CD14-positive monocyte (primary cell): ENCODE data around the gene DNAJC30. TPM values are rescaled to one million over a fixed set of nuclear protein-coding genes. Genes with fewer than 3 reads are reported as not detected.

Source experiments
- DNase-seq, 3 donors: peaks; one replicate each; pipeline ENCODE4 v3.0.0-alpha.2; 2011 to 2022
- H2AFZ ChIP-seq: 2 replicates; pipeline ENCODE4 v1.6.0; 2012; ENCODE audit warnings: mild to moderate bottlenecking, low read depth, low read length, inconsistent platforms; ENCODE audit not compliant: insufficient read depth, poor library complexity, severe bottlenecking
- H3K27ac ChIP-seq, 2 donors: 1 replicate in 1 of 2; 2 replicates in 1 of 2; pipeline ENCODE4 v1.5.1; 2012 to 2013; ENCODE audit warnings: low read length in 2 of 2, control low read depth in 1 of 2, inconsistent platforms in 1 of 2, low read depth in 1 of 2, mild to moderate bottlenecking in 1 of 2
- H3K27me3 ChIP-seq, 2 donors: one replicate each; pipeline versions ENCODE4 v1.6.0 to v1.6.1; 2011 to 2013; ENCODE audit warnings: low read length in 2 of 2; ENCODE audit not compliant: control insufficient read depth in 2 of 2, insufficient read depth in 2 of 2
- H3K36me3 ChIP-seq, 2 donors: replicated peaks in 1 of 2; 1 replicate in 1 of 2; 2 replicates in 1 of 2; pipeline versions ENCODE4 v1.5.1 to v1.6.1; 2012 to 2013; ENCODE audit warnings: low read length in 2 of 2, control low read depth in 1 of 2, inconsistent platforms in 1 of 2, mild to moderate bottlenecking in 1 of 2; ENCODE audit not compliant: insufficient read depth in 2 of 2, control insufficient read depth in 1 of 2
- H3K4me1 ChIP-seq, 2 donors: 1 replicate in 1 of 2; 2 replicates in 1 of 2; pipeline versions ENCODE4 v1.5.1 to v1.6.1; 2012 to 2013; ENCODE audit warnings: low read length in 2 of 2, control low read depth in 1 of 2, inconsistent platforms in 1 of 2, mild to moderate bottlenecking in 1 of 2, moderate library complexity in 1 of 2; ENCODE audit not compliant: insufficient read depth in 2 of 2, control insufficient read depth in 1 of 2
- H3K4me2 ChIP-seq: replicated peaks from 2 replicates; pipeline ENCODE3; 2012; ENCODE audit warnings: low read length, moderate library complexity, mild to moderate bottlenecking; ENCODE audit not compliant: poor library complexity, severe bottlenecking; ENCODE audit errors: extremely low read depth
- H3K4me3 ChIP-seq, 3 experiments: fragments of 200-600 bp in 1 of 3; sonication (generic) in 1 of 3; replicated peaks in 1 of 3; 1 replicate in 2 of 3; 2 replicates in 1 of 3; pipeline ENCODE4 v1.5.1; 2011 to 2013; ENCODE audit warnings: low read length in 3 of 3, mild to moderate bottlenecking in 3 of 3, control low read depth in 2 of 3, low read depth in 2 of 3, inconsistent platforms in 1 of 3, moderate library complexity in 1 of 3
- H3K79me2 ChIP-seq: 2 replicates; pipeline ENCODE4 v1.6.0; 2012; ENCODE audit warnings: mild to moderate bottlenecking, control low read depth, inconsistent platforms, low read length, moderate library complexity; ENCODE audit not compliant: insufficient read depth
- H3K9ac ChIP-seq: 2 replicates; pipeline ENCODE4 v1.6.0; 2017; ENCODE audit warnings: low read length, mild to moderate bottlenecking; ENCODE audit not compliant: insufficient read depth, poor library complexity, severe bottlenecking
- H3K9me3 ChIP-seq, 2 donors: replicated peaks in 1 of 2; 1 replicate in 1 of 2; 2 replicates in 1 of 2; pipeline versions ENCODE4 v1.5.1 to v1.6.1; 2012 to 2013; ENCODE audit warnings: low read length in 2 of 2, control low read depth in 1 of 2; ENCODE audit not compliant: control insufficient read depth in 1 of 2, insufficient read depth in 1 of 2
- H4K20me1 ChIP-seq: 2 replicates; pipeline ENCODE4 v1.6.0; 2012; ENCODE audit warnings: mild to moderate bottlenecking, low read length, control low read depth, moderate library complexity; ENCODE audit not compliant: insufficient read depth
- H3K27ac Mint-ChIP-seq, 7 donors: one replicate each; pipeline ENCODE4 v1.8.0; 2020; ENCODE audit warnings: mild to moderate bottlenecking in 7 of 7, mixed read lengths in 7 of 7, moderate library complexity in 6 of 7, inconsistent platforms in 2 of 7
- H3K27me3 Mint-ChIP-seq, 3 donors: one replicate each; pipeline ENCODE4 v1.8.0; 2021 to 2022; ENCODE audit warnings: low read depth in 3 of 3, mild to moderate bottlenecking in 3 of 3, mixed read lengths in 3 of 3, moderate library complexity in 3 of 3, inconsistent platforms in 1 of 3
- H3K36me3 Mint-ChIP-seq, 2 donors: one replicate each; pipeline ENCODE4 v1.8.0; 2020; ENCODE audit warnings: mixed read lengths in 2 of 2, inconsistent platforms in 1 of 2, mild to moderate bottlenecking in 1 of 2
- H3K4me1 Mint-ChIP-seq: one replicate; pipeline ENCODE4 v1.8.0; 2020; ENCODE audit warnings: mild to moderate bottlenecking, mixed read lengths
- H3K4me3 Mint-ChIP-seq, 2 donors: one replicate each; pipeline ENCODE4 v1.8.0; 2020; ENCODE audit warnings: mild to moderate bottlenecking in 2 of 2, mixed read lengths in 2 of 2, moderate library complexity in 1 of 2
- H3K9me3 Mint-ChIP-seq, 7 donors: one replicate each; pipeline ENCODE4 v1.8.0; 2020 to 2022; ENCODE audit warnings: mixed read lengths in 7 of 7, mild to moderate bottlenecking in 6 of 7, moderate library complexity in 6 of 7, inconsistent platforms in 2 of 7
- WGBS: methylation state at CpG from one replicate; pipeline ENCODE4 v1.1.5; 2013; ENCODE audit warnings: missing lambda C conversion rate; ENCODE audit not compliant: insufficient coverage; 5-methylcytosine and 5-hydroxymethylcytosine counted together
- intact Hi-C, 2 donors: fragments of 100-400 bp; cut with micrococcal nuclease; formaldehyde crosslinking; loops; one replicate each; pipeline versions ENCODE4 v1.15.0 to v1.15.1; 2023
- polyA plus RNA-seq, 3 donors: library from polyadenylated mRNA; depleted of rRNA in 1 of 3; unstranded in 2 of 3; stranded (reverse) in 1 of 3; fragments of 300-500 nt in 2 of 3; fragments of >200 nt in 1 of 3; fragmentation: Illumina TruSeq in 2 of 3; gene quantifications; 1 replicate in 2 of 3; 2 replicates in 1 of 3; pipeline ENCODE4 v1.2.3, GENCODE V29; 2012 to 2021
- TF ChIP-seq, protein P1 (sequence below): fragments of 200-600 bp; IDR thresholded peaks from one replicate; pipeline ENCODE4 v1.8.0; 2022; ENCODE audit warnings: antibody characterized with exemption, mild to moderate bottlenecking

The DNAJC30 gene
- polyA plus RNA-seq, 3 donors, result 2.4 to 5.2 (median 3.2) TPM

DNA sequence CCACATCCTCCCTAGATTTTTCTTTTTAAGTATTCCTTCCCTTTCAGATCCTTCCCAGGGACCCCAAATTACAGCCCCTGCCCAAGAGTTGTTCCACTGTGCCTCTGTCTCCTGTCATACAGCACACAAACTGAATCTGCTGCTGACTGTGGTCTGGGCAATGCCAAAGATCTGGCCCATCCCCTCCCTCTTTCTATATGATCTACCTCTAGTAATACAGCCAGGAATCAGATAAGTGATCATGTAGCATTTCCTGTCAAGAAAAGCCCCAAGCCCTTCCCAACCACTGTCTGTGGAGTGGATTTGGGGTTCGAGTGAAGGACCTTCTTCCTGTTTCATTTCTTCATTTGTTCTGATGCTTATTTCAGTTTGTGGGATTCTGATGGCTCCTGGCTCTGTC lies 29.5 kb upstream of the DNAJC30 start:
- Histone ChIP-seq H3K9ac (no peak overlapping the region), H3K4me1 (peaks cover 20 to 25% of the 10 kb centered on the region in 2 donors), H3K4me3 (no peak overlapping the region), H3K79me2 (no peaks in the 10 kb centered on the region), H3K4me2 (no peak overlapping the region), H3K27me3 (peaks cover 29 to 90% of the 10 kb centered on the region in 2 donors), H2AFZ (no peak overlapping the region), H3K27ac (no peak overlapping the region), H4K20me1 (no peaks in the 10 kb centered on the region), H3K9me3 (peaks cover 0 to 13% of the 10 kb centered on the region in 2 donors), H3K36me3 (no peaks in the 10 kb centered on the region)
- peaks cover 2 to 16% of the 10 kb centered on the region in 2 donors for H3K36me3 Mint-ChIP-seq
- DNase-seq, result no peak
- intact Hi-C loops, result no loop called here
- H3K4me3 Mint-ChIP-seq, result peak overlapping the region in 1 of 2 donors; percentile 75
- peaks cover 85 to 95% (median 93%) of the 10 kb centered on the region in 3 donors for H3K27me3 Mint-ChIP-seq
- WGBS, result no CpG with 5 or more reads among the region's 1 CpG
- TF ChIP-seq, protein P1, sequence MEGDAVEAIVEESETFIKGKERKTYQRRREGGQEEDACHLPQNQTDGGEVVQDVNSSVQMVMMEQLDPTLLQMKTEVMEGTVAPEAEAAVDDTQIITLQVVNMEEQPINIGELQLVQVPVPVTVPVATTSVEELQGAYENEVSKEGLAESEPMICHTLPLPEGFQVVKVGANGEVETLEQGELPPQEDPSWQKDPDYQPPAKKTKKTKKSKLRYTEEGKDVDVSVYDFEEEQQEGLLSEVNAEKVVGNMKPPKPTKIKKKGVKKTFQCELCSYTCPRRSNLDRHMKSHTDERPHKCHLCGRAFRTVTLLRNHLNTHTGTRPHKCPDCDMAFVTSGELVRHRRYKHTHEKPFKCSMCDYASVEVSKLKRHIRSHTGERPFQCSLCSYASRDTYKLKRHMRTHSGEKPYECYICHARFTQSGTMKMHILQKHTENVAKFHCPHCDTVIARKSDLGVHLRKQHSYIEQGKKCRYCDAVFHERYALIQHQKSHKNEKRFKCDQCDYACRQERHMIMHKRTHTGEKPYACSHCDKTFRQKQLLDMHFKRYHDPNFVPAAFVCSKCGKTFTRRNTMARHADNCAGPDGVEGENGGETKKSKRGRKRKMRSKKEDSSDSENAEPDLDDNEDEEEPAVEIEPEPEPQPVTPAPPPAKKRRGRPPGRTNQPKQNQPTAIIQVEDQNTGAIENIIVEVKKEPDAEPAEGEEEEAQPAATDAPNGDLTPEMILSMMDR, result no peak
- H3K27ac Mint-ChIP-seq, result peak overlapping the region in 2 of 7 donors; percentile 61 to 79
- H3K4me1 Mint-ChIP-seq, result peaks cover 27% of the 10 kb centered on the region
- H3K9me3 Mint-ChIP-seq, result peaks cover 0 to 25% (median 3%) of the 10 kb centered on the region in 7 donors

DNA sequence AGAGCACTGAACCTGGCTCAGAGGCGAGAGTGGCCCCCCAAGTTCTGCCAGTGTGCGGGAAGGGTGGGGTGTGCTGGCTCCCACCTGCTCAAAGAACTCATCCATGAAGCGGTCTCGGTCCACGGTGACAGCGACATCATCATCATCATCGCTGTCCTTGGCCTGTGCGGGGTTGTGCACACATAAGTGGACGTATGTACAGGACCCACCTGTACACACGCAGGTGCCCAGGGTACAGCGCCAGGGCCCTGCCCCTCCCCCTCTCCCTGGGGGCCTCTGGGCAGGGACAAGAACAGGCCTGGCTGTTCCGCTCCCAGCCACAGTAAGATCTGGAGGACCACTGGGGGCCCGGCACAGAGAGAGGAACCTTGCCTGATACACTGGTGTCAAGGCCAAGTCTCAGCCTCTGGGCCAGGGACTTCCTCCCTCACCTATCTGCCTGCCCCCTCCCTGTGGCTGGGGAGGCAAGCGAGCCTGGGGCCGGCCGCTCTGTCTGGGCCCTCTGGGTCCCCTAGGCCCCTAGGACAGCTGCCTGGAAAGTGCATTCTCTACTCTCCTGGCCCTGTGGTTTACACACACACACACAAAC lies 25.8 kb upstream of the DNAJC30 start:
- 89% methylated on average over 16 of the region's 16 CpGs for WGBS
- Histone ChIP-seq H3K27me3 (peaks cover 11 to 89% of the 10 kb centered on the region in 2 donors), H3K27ac (no peak overlapping the region), H2AFZ (no peak overlapping the region), H3K4me2 (no peak overlapping the region), H3K79me2 (no peaks in the 10 kb centered on the region), H3K9me3 (peaks cover 0 to 7% of the 10 kb centered on the region in 2 donors), H3K36me3 (no peaks in the 10 kb centered on the region), H3K4me3 (no peak overlapping the region), H3K9ac (no peak overlapping the region), H3K4me1 (peaks cover 2 to 3% of the 10 kb centered on the region in 2 donors), H4K20me1 (no peaks in the 10 kb centered on the region)
- TF ChIP-seq, protein P1, result no peak
- H3K9me3 Mint-ChIP-seq, result peaks cover 0 to 27% (median 2%) of the 10 kb centered on the region in 7 donors
- H3K27me3 Mint-ChIP-seq, result peaks cover 85 to 96% (median 95%) of the 10 kb centered on the region in 3 donors
- intact Hi-C loops, result no loop called here
- DNase-seq, result no peak
- H3K36me3 Mint-ChIP-seq, result peaks cover 0 to 3% of the 10 kb centered on the region in 2 donors
- H3K4me1 Mint-ChIP-seq, result peaks cover 20% of the 10 kb centered on the region
- no peak overlapping the region for H3K27ac Mint-ChIP-seq
- peak overlapping the region in 1 of 2 donors; percentile 65 for H3K4me3 Mint-ChIP-seq
